Testis (tissue), 3 donors: Measurements from ENCODE around the gene PILRA. TPM values are rescaled to one million over a fixed set of nuclear protein-coding genes. Genes with fewer than 3 reads are reported as not detected.
"Not testable (repeated sequence)": the region's sequence is repeated elsewhere in the genome, so short reads cannot be mapped to it uniquely, and the experiment has no call there.

Experiments used
- DNase-seq: peaks from one replicate; pipeline ENCODE4 v3.0.0-alpha.2; 2019
- H3K27ac ChIP-seq, 2 donors: fragments of 200-600 bp; sonication (generic); one replicate each; pipeline ENCODE4 v1.5.1; 2019
- H3K27me3 ChIP-seq: fragments of 200-600 bp; sonication (generic); one replicate; pipeline ENCODE4 v1.5.1; 2019
- H3K36me3 ChIP-seq: fragments of 200-600 bp; sonication (generic); one replicate; pipeline ENCODE4 v1.5.1; 2017; ENCODE audit warnings: low read depth; ENCODE audit errors: missing control alignments
- H3K4me1 ChIP-seq: fragments of 200-600 bp; sonication (generic); one replicate; pipeline ENCODE4 v1.5.1; 2019
- H3K4me3 ChIP-seq, 2 donors: fragments of 200-600 bp; sonication (generic); one replicate each; pipeline ENCODE4 v1.5.1; 2017 to 2019
- H3K9me3 ChIP-seq: fragments of 200-600 bp; sonication (generic); one replicate; pipeline ENCODE4 v1.5.1; 2017
- POLR2A ChIP-seq: fragments of 450-650 bp; IDR thresholded peaks from one replicate; pipeline ENCODE4 v1.6.1; 2017; ENCODE audit warnings: antibody characterized with exemption, mild to moderate bottlenecking, moderate library complexity
- WGBS, 2 donors: methylation state at CpG; one replicate each; pipeline ENCODE4 v1.1.5; 2018; 5-methylcytosine and 5-hydroxymethylcytosine counted together
- intact Hi-C: fragments of 100-400 bp; cut with DNase I; formaldehyde crosslinking; loops from one replicate; pipeline ENCODE4 v1.15.1; 2023; ENCODE audit warnings: low total_unique reads
- polyA plus RNA-seq: library from polyadenylated mRNA; stranded (reverse); fragments of 350-450 nt; fragmentation: Illumina TruSeq; extraction: RNeasy Lipid Tissue Mini Kit (QIAGEN cat#74804); gene quantifications from one replicate; pipeline ENCODE4 v1.2.3, GENCODE V29; 2014; ENCODE audit warnings: low read depth, low replicate concordance; ENCODE audit not compliant: insufficient read depth
- total RNA-seq, 2 donors: library from RNA; depleted of rRNA; stranded (reverse); fragments of >200 nt; gene quantifications; one replicate each; pipeline ENCODE4 v1.2.3, GENCODE V29; 2016
- TF ChIP-seq, protein P1 (sequence below), 3 experiments: fragments of 450-650 bp in 2 of 3; fragments of 200-600 bp in 1 of 3; sonication (generic) in 1 of 3; IDR thresholded peaks; one replicate each; pipeline ENCODE4 v1.5.1; 2016 to 2019; ENCODE audit warnings: antibody characterized with exemption in 3 of 3, mild to moderate bottlenecking in 2 of 3, moderate library complexity in 1 of 3

The PILRA gene
- total and polyA plus RNA-seq, 3 donors from 2014 or later, result 12.0 to 18.0 (median 16.3) TPM

DNA sequence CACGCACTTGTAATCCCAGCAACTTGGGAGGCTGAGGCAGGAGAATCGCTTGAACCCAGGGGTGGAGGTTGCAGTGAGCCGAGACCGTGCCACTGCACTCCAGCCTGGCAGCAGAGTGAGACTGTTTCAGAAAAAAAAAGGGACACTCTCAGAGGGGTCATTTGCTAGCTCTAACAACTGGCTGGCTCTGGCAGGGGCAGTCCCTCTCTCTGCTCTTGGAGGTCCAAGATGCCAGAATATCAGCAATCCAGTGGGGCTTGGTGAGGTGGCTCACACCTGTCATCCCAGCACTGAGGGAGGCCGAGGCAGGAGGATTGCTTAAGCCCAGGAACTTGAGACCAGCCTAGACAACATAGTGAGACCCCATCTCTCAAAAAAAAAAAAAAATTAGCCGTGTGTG is 2.5 kb upstream of the PILRA start:
- peak overlapping the region in 1 of 2 donors; percentile 36 for H3K27ac ChIP-seq
- 84 to 86% methylated on average over 6 of the region's 6 CpGs for WGBS, 2 donors
- H3K27me3 ChIP-seq, result no peaks in the 10 kb centered on the region
- H3K36me3 ChIP-seq, result no peaks in the 10 kb centered on the region
- DNase-seq, result no peak
- no peak overlapping the region for H3K4me3 ChIP-seq
- intact Hi-C loops, result no loop called here
- TF ChIP-seq, protein P1, sequence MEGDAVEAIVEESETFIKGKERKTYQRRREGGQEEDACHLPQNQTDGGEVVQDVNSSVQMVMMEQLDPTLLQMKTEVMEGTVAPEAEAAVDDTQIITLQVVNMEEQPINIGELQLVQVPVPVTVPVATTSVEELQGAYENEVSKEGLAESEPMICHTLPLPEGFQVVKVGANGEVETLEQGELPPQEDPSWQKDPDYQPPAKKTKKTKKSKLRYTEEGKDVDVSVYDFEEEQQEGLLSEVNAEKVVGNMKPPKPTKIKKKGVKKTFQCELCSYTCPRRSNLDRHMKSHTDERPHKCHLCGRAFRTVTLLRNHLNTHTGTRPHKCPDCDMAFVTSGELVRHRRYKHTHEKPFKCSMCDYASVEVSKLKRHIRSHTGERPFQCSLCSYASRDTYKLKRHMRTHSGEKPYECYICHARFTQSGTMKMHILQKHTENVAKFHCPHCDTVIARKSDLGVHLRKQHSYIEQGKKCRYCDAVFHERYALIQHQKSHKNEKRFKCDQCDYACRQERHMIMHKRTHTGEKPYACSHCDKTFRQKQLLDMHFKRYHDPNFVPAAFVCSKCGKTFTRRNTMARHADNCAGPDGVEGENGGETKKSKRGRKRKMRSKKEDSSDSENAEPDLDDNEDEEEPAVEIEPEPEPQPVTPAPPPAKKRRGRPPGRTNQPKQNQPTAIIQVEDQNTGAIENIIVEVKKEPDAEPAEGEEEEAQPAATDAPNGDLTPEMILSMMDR (IDR thresholded peaks at IDR 0.05), result no peak
- TF ChIP-seq POLR2A, result no peak
- no peaks in the 10 kb centered on the region for H3K9me3 ChIP-seq
- H3K4me1 ChIP-seq, result peaks cover 21% of the 10 kb centered on the region

DNA sequence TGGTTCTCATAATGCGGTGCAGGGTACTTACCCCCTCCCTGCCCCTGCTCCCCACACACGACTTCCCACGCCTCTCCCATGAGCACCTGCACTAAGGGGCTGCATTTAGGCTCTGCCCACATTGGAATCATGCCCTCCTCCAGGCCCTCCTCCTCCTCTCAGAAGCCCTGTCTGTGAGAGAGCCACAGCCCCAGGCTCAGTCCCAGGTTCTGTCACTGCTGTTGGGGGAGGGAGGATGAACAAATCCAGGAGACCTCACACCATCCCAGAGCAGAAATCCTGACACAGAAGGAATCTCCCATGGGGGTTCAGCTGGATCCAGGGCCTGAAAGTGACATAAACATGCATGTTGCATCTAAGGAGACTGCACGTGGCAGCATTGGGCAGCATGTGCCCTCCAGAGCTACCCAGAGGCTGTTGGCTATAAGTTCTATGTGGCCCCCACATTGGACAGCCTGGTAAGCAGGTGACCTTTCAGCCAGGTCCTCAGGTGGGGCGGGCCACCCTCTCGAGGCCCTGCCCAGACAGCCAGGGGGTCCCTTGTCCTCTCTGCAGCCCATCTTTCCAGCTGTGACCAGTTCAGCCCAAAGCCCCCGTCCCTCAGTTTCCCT is 1.6 kb upstream of the PILRA start:
- no peaks in the 10 kb centered on the region for H3K27me3 ChIP-seq
- DNase-seq, result no peak
- intact Hi-C loops, result no loop called here
- H3K4me3 ChIP-seq, result no peak overlapping the region
- H3K27ac ChIP-seq, result peak overlapping the region; percentile 34 to 78
- WGBS, 2 donors, result 82 to 85% methylated on average over 7 of the region's 7 CpGs
- H3K4me1 ChIP-seq, result peaks cover 21% of the 10 kb centered on the region
- no peaks in the 10 kb centered on the region for H3K9me3 ChIP-seq
- H3K36me3 ChIP-seq, result no peaks in the 10 kb centered on the region
- TF ChIP-seq, protein P1 (IDR thresholded peaks at IDR 0.05), result no peak
- TF ChIP-seq POLR2A, result no peak

DNA sequence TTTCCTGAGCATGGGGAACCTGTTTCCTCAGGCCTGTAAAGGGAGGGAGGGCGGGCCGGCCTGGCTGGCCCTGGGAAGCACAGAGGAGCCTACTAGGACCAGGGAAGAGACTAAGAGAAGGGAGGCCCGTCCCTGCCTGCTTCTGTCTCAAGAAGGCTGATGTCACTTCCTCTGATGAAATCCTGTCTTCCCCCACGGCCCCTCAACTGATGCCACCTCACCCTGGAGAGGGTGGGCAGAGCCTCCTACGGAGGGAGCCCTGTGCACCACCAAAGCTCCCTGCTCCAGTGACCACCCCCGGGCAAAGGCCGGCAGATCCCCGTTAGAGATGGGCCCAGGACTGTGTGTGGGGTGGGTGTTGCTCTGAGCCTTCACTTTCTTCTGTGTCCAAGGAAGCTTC is 1.0 kb upstream of the PILRA start:
- H3K27ac ChIP-seq, result peak overlapping the region; percentile 34 to 78
- no peak overlapping the region for H3K4me3 ChIP-seq
- no peak for DNase-seq
- intact Hi-C loops, result no loop called here
- 77 to 100% methylated on average over 2 to 8 of the region's 8 CpGs for WGBS, 2 donors
- H3K36me3 ChIP-seq, result no peaks in the 10 kb centered on the region
- TF ChIP-seq POLR2A, result no peak
- TF ChIP-seq, protein P1 (IDR thresholded peaks at IDR 0.05), result no peak
- H3K4me1 ChIP-seq, result peaks cover 21% of the 10 kb centered on the region
- no peaks in the 10 kb centered on the region for H3K9me3 ChIP-seq
- no peaks in the 10 kb centered on the region for H3K27me3 ChIP-seq

DNA sequence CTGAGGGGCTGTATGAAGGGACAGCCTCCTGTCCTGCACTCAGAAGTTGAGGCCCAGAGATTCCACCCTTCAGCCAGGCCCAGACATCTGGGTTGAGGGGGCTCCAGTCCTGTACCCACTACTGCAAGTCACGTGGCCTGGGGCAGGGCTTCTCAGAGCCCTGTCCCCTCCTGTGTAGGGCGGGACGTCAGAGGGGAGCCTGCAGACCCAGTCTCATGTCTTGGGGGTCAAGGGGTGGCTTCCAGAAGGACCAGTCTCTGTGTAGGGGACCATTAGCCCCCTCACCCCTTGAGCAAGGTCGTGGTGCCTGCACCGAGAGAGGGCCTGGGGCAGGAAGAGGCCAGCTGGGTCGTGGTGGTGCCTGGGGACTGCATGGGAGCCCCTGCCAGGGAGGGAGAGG is 593 bp upstream of the PILRA start:
- DNase-seq, result no peak
- Histone ChIP-seq H3K4me1 (peaks cover 21% of the 10 kb centered on the region), H3K36me3 (no peaks in the 10 kb centered on the region), H3K9me3 (no peaks in the 10 kb centered on the region), H3K4me3 (no peak overlapping the region), H3K27ac (peak overlapping the region; percentile 78 to 79), H3K27me3 (no peaks in the 10 kb centered on the region)
- WGBS, 2 donors, result 75% methylated on average over 6 of the region's 6 CpGs; no CpG with 5 or more reads in 1 of the 2 donors
- TF ChIP-seq, protein P1 (IDR thresholded peaks at IDR 0.05), result no peak
- TF ChIP-seq POLR2A, result no peak
- intact Hi-C loops, result no loop called here

DNA sequence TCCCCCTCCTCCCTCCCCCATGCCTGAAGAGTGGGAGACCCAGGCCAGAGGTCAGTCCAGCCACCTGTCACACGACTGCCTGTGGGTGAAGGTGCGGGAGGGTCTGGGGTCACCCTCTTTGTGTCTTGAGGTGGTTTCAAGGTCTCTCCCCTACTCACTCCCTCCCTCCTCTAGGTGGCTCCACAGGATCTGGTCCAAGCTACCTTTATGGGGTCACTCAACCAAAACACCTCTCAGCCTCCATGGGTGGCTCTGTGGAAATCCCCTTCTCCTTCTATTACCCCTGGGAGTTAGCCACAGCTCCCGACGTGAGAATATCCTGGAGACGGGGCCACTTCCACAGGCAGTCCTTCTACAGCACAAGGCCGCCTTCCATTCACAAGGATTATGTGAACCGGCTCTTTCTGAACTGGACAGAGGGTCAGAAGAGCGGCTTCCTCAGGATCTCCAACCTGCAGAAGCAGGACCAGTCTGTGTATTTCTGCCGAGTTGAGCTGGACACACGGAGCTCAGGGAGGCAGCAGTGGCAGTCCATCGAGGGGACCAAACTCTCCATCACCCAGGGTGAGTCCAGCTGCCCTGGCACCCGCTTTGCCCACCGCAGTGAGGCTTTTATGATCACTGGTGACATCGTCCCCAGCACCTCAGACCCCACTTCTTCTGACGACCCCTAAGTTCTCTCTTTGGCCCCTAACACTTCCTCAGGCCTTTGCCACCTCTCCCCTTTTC is 747 bp downstream of the PILRA start:
- H3K36me3 ChIP-seq, intact Hi-C loops: not testable (repeated sequence)

More for the DNA sequence above, 747 bp downstream of the PILRA start:
- Histone ChIP-seq H3K4me1 (peaks cover 21% of the 10 kb centered on the region), H3K27ac (peak overlapping the region; percentile 78 to 79)
- not testable (repeated sequence) for H3K27me3 ChIP-seq, H3K4me3 ChIP-seq, DNase-seq, H3K9me3 ChIP-seq
- 79 to 81% methylated on average over 8 to 15 of the region's 15 CpGs for WGBS, 2 donors
